ENCODE measurements around the gene POU6F2. TPM values are rescaled to one million over a fixed set of nuclear protein-coding genes. Genes with fewer than 3 reads are reported as not detected.

POU6F2 gene
- total and polyA plus RNA-seq, 9 of the 15 experiments (the other 6 are each of a cell fraction or from before 2014, with no cell fraction given) = 0.29 to 1.5 (median 0.96) TPM

- TF ChIP-seq MAFG (tag; conservative IDR thresholded peaks at IDR 0.05) (0 out of 2 replicates have a peak, but pooled peaks have one; percentile 41), FOXK1 (CRISPR knock-in tag; IDR thresholded peaks at IDR 0.05; ENCODE audit: borderline replicate concordance) (no peak), ZNF121 (CRISPR knock-in tag; conservative IDR thresholded peaks at IDR 0.05) (no peak), KLF13 (tag; IDR thresholded peaks at IDR 0.05; ENCODE audit: borderline replicate concordance, low read depth) (no peak), SAFB (IDR thresholded peaks at IDR 0.05; ENCODE audit: borderline replicate concordance, low read depth, low read length) (no peak), HMG20A (CRISPR knock-in tag; conservative IDR thresholded peaks at IDR 0.05) (no peak), ILF3 (IDR thresholded peaks at IDR 0.05; ENCODE audit: borderline replicate concordance) (no peak), ZNF316 (IDR thresholded peaks at IDR 0.05) (peak; percentile 60; the same call in 1 of the 2 replicates), MAFF (IDR thresholded peaks at IDR 0.05; ENCODE audit: low read length) (0 out of 2 replicates have a peak, but pooled peaks have one; percentile 18)
Observed at GRCh38 chr7:39280337-39280736, 302.6 kb downstream of the POU6F2 start (continued).

GRCh38 chr7:39285256-39285655 is 307.5 kb downstream of the POU6F2 start:
- TF ChIP-seq ZNF75A (CRISPR knock-in tag; IDR thresholded peaks at IDR 0.05) = no peak
- no peak for TF ChIP-seq RBM34 (IDR thresholded peaks at IDR 0.05; ENCODE audit: borderline replicate concordance, insufficient read depth, low read length)
- no peak for TF ChIP-seq ZNF583 (CRISPR knock-in tag; IDR thresholded peaks at IDR 0.05)
- no peak for TF ChIP-seq ZNF79 (CRISPR knock-in tag; IDR thresholded peaks at IDR 0.05; ENCODE audit: low read depth)
- no peak for TF ChIP-seq STAT5B (CRISPR knock-in tag; IDR thresholded peaks at IDR 0.05)
- no peak for TF ChIP-seq MTA3 (IDR thresholded peaks at IDR 0.05; ENCODE audit: borderline replicate concordance)
- no peak for TF ChIP-seq TEAD1 (CRISPR knock-in tag; IDR thresholded peaks at IDR 0.05)

More at GRCh38 chr7:39285256-39285655, 307.5 kb downstream of the POU6F2 start:
- no peak overlapping the region for H3K4me2 ChIP-seq (ENCODE audit: insufficient read depth, low read length)
- no peaks in the 10 kb centered on the region for H3K4me1 ChIP-seq (replicated peaks in 1 of 2; ENCODE audit: control insufficient read depth in 2 of 2, insufficient read depth in 2 of 2, low read length in 2 of 2)
- no peaks in the 10 kb centered on the region for H3K27me3 ChIP-seq (ENCODE audit: control insufficient read depth in 2 of 2, insufficient read depth in 2 of 2, low read length in 2 of 2)
- DNase-seq (ENCODE audit: extremely low read depth in 1 of 4, low spot score in 3 of 4) (no peak), FAIRE-seq (no peak), ATAC-seq (no peak)
- in situ Hi-C loops (cut with MboI) = no loop called here
- WGBS (ENCODE audit: insufficient coverage, low coverage, missing lambda C conversion rate) = 2% methylated on average over 2 of the region's 2 CpGs
- no peak overlapping the region for H3K27ac ChIP-seq (ENCODE audit: extremely low read depth, low read depth, low read length)
- H3K79me2 ChIP-seq (ENCODE audit: control insufficient read depth, insufficient read depth, low read length) = no peaks in the 10 kb centered on the region
- no peaks in the 10 kb centered on the region for H3K9me3 ChIP-seq (replicated peaks; ENCODE audit: control insufficient read depth, insufficient read depth, low read depth, low read length)
- no peak overlapping the region for H3K4me3 ChIP-seq
- no peaks in the 10 kb centered on the region for H4K20me1 ChIP-seq (replicated peaks; ENCODE audit: control insufficient read depth, insufficient read depth, low read length)
- POLR2A ChIA-PET = interaction anchor here (0.6 to 0.8 kb wide), 2 partner anchors 11 to 351 kb away, joined by 3 to 4 read pairs; no protein-coding TSS in a partner anchor
- no peak overlapping the region for H2AFZ ChIP-seq (ENCODE audit: low read depth, low read length)
- H3K36me3 ChIP-seq (ENCODE audit: control insufficient read depth, insufficient read depth, low read length) = no peaks in the 10 kb centered on the region
- H3K9me1 ChIP-seq (ENCODE audit: control insufficient read depth, insufficient read depth, low read length) = no peaks in the 10 kb centered on the region
- CTCF ChIA-PET (ENCODE audit: low intra/inter-chr PET ratio) = no interaction called here
- BruUV-seq (replicated peaks) = no TSS peak
- H3K9ac ChIP-seq (ENCODE audit: insufficient read depth in 1 of 2, low read depth in 2 of 2, low read length in 2 of 2) = no peak overlapping the region
- intact Hi-C loops (cut with micrococcal nuclease) = no loop called here
